Stimulated activated effector memory CD8-positive, alpha-beta T cell treated with anti-CD3 and anti-CD28 coated beads, Interleukin-12 subunit alpha, Interleukin-12 subunit beta, amount 100 ng/mL, for 72 hours (primary cell): ENCODE results near the gene SAMD4A.

Experiments used
- ATAC-seq: fragments of 150-1000 bp; cut with Tn5 transposase; 2 replicates; pipeline ENCODE4 v1.10.0; 2021
- DNase-seq, 2 donors: peaks; one replicate each; pipeline ENCODE4 v3.0.0; 2021 to 2022; ENCODE audit warnings: low spot score in 2 of 2
- H3K27ac Mint-ChIP-seq: one replicate; pipeline ENCODE4 v1.8.0; 2022; ENCODE audit warnings: mild to moderate bottlenecking, mixed read lengths
- H3K36me3 Mint-ChIP-seq: one replicate; pipeline ENCODE4 v1.8.0; 2022; ENCODE audit warnings: mild to moderate bottlenecking, mixed read lengths
- H3K4me1 Mint-ChIP-seq: one replicate; pipeline ENCODE4 v1.8.0; 2022; ENCODE audit warnings: mixed read lengths
- H3K4me3 Mint-ChIP-seq: one replicate; pipeline ENCODE4 v1.8.0; 2022; ENCODE audit warnings: mild to moderate bottlenecking, mixed read lengths
- H3K9me3 Mint-ChIP-seq: one replicate; pipeline ENCODE4 v1.8.0; 2022; ENCODE audit warnings: mixed read lengths

SAMD4A gene

DNA sequence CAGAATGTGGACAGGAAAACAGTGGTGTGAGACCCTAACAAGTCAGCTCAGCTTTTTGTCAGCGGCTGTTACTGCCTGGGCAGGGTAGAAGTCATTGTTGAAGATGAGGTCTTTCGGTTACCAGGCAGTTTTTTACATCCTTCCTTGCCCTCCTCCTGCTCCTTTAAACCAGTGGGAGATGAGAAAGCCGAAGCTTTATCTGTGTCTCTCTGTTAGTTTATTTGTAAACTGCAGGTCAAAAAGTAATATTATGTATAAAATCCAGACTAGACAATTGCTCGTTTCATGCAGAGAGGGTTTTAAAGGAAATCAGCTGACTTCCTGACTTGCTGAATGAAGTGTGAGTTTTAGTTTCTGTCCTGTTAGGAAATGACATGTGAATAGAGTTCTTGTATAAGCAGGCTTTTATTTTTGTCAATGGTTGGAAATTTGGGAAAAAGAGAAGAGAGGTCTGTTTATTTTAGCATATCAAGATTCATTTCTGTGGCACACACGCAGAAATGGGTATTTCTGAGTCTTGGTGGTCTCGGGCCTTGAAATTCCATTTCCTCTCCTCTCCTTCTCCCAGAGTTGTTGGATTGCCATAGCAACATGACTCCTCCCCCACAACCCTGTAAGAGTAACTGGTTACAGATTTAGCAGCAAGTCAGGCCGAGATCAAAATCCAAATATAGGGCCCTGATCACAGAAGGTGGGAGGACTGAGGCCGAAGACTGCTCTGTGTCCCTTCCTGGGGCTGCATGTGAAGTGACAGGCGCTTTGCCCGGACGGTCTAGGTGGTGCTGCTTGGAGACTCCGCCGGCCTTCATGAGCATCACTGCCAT is 60.8 kb downstream of the SAMD4A start:
- ATAC-seq = peak; percentile 78
- H3K4me3 Mint-ChIP-seq = peak overlapping the region; percentile 51
- no peaks in the 10 kb centered on the region for H3K36me3 Mint-ChIP-seq
- peaks cover 36% of the 10 kb centered on the region for H3K4me1 Mint-ChIP-seq
- H3K27ac Mint-ChIP-seq = peak overlapping the region; percentile 91
- DNase-seq = peak in 1 of 2 donors; percentile 52
- no peaks in the 10 kb centered on the region for H3K9me3 Mint-ChIP-seq

DNA sequence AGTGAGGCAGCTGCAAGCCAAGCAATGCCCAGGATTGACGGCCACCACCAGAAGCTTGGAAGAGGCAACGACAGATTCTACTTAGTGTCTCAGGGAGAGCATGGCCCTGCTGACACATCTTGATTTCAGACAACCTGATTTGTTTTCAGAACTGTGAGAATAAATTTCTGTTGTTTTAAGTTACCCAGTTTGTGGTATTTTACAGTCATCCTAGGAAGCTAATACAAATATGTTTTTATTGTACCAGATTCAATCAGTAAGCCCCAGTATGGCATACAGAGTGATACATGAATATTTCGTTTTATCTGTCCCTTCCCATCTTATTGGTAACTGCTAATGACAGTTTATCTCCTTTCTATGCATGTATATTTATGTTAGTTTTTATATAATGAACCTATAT is 62.3 kb downstream of the SAMD4A start:
- ATAC-seq = peak; percentile 63
- Mint-ChIP-seq H3K4me3 (no peak overlapping the region), H3K4me1 (peaks cover 30% of the 10 kb centered on the region)

DNA sequence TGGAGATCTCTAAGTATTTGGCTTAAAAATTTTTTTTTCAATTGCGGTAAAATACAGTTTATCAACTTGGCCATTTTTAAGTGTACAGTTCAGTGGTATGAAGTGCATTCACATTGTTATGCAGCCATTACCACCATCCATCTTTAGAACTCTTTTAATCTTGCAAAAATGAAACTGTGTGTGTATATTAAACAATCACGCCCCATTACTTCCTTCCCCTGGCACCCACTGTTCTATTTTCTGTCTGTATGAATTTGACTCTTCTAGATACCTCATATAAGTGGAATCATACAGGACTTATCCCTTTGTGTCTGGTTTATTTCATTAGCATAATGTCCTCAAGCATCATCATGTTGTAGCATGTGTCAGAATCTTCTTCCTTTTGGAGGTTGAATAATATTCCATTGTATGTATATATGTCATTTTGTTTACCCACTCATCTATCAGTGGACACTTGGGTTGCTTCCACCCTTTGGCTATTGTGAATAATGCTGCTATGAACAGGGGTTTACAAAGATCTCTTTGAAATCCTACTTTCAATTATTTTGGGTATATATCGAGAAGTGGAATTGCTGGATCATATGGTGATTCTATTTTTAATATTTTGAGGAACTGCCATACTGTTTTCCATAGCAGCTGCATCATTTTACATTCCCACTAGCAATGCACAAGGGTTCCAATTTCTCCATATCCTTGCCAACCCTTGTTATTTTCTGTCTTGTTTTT is 62.9 kb downstream of the SAMD4A start:
- Mint-ChIP-seq H3K4me3 (no peak overlapping the region), H3K36me3 (no peaks in the 10 kb centered on the region), H3K9me3 (no peaks in the 10 kb centered on the region), H3K4me1 (peaks cover 30% of the 10 kb centered on the region), H3K27ac (no peak overlapping the region)
- no peak for DNase-seq
- ATAC-seq = no peak

More for the DNA sequence above, 62.3 kb downstream of the SAMD4A start:
- no peak overlapping the region for H3K27ac Mint-ChIP-seq
- no peaks in the 10 kb centered on the region for H3K36me3 Mint-ChIP-seq
- no peaks in the 10 kb centered on the region for H3K9me3 Mint-ChIP-seq
- DNase-seq = no peak

DNA sequence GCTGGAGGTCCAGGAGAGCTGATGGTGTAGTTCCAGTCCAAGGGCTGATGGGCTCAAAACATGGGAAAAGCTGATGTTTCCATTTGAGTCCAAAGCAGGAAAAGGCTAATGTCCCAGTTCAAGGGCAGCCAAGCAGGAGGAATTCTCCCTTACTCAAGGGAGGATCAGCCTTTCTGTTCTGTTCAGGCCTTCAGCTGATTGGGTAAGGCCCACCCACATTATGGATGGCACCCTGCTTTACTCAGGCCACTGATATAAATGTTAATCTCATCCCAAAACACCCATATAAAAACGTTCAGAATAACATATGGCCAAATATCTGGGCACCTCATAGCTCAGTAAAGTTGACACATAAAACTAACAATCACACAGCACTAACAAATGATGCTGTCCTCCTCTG is 64.1 kb downstream of the SAMD4A start:
- no peak for ATAC-seq

DNA sequence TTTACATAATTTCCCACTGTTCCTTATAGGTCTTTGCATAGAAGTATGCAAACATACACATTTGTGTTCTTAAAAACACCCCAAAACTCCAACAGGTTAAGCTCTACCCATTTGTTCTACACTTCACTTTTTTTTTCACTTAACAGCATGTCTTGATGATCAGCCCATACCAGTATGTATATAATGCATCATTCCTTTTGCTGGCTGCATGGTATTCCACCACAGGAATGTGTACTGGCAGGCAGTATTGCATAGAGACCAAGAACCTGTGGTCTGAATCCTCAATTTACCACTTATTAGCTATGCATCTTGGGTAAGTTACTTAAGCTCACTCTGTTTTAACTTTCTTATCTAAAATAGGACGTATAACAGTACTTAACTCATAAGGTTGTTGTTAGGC is 65.5 kb downstream of the SAMD4A start:
- H3K4me1 Mint-ChIP-seq = peaks cover 23% of the 10 kb centered on the region
- DNase-seq = no peak
- H3K4me3 Mint-ChIP-seq = no peak overlapping the region
- no peaks in the 10 kb centered on the region for H3K36me3 Mint-ChIP-seq
- no peak overlapping the region for H3K27ac Mint-ChIP-seq
- no peak for ATAC-seq
- H3K9me3 Mint-ChIP-seq = no peaks in the 10 kb centered on the region

More for the DNA sequence above, 64.1 kb downstream of the SAMD4A start:
- no peak overlapping the region for H3K4me3 Mint-ChIP-seq
- no peak overlapping the region for H3K27ac Mint-ChIP-seq
- H3K9me3 Mint-ChIP-seq = no peaks in the 10 kb centered on the region
- peaks cover 30% of the 10 kb centered on the region for H3K4me1 Mint-ChIP-seq
- H3K36me3 Mint-ChIP-seq = no peaks in the 10 kb centered on the region
- no peak for DNase-seq

DNA sequence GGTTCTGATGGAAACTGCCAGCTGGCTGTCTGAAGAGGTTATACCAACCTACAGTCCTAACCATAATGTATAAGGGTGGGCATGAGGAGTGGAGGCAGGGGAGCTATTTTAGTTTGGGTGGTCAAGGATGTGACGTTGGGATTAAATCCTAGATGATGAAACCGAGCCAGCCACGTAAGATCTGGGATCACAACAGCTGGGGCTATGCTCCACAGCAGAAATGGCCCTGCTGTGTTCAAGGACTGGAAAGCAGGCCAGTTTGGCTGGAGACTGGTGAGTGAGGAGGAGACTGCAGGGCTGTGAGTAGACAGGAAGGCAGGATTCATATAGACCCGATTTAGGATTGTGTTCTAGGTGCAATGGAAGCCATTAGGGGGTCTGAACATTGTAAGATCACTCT is 66.1 kb downstream of the SAMD4A start:
- Mint-ChIP-seq H3K36me3 (no peaks in the 10 kb centered on the region), H3K4me1 (peaks cover 17% of the 10 kb centered on the region), H3K9me3 (no peaks in the 10 kb centered on the region), H3K27ac (no peak overlapping the region), H3K4me3 (no peak overlapping the region)
- ATAC-seq = no peak
- no peak for DNase-seq

DNA sequence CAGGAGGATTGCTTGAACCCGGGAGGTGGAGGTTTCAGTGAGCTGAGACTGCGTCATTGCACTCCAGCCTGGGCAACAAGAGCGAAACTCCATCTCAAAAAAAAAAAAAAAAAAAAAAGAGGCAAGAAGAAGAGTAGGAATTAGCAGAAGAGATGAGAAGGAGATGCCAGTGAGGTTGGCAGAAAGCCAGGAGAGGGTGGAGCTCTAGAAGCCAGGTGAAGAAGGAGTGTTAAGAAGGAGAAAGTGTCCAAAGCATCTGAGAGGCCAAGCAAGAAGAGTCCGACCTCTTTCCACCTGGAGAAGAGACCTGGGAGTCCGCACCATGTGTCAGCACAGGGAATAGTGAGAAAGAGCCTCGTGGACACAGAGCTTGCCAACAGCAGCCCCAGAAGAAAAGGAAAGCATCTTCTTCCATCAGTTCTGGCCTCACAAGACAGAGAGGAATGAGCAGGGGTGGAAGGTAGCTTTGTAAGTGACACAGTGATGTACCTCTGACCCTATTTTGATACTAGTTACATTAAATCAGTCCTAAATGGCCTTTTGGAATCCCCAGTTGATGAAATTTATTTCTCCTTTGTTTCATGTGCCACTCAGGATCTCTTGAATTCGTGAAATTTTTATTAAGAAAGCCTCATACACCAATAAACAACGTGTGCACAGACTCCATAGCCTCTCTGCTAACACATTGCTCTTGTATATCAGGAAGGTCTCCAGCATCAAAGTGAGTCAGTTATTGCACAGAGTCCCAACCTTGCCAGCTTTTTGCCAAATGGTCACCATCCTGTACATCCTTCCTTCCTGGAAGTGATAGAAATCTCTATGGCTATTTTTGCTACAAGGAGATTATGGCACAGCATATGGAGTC is 70.6 kb downstream of the SAMD4A start:
- Mint-ChIP-seq H3K36me3 (no peaks in the 10 kb centered on the region), H3K4me1 (no peaks in the 10 kb centered on the region), H3K4me3 (no peak overlapping the region), H3K9me3 (no peaks in the 10 kb centered on the region), H3K27ac (no peak overlapping the region)
- DNase-seq (peak in 1 of 2 donors; percentile 22), ATAC-seq (no peak)

DNA sequence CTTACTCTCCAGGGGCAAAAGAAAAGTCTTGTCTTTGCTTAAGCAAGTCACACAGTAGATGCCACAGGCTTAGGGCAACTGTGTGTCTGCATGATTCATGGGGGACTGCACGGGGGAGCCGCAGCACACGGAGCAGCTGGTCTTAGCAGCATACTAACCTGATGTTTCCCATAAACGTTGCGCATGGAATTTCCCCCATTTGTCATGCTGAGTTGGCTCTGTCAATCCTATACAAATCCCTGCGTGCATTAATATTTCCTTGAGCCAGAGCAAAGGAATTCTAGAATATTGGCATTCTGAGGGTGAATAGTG is 71.2 kb downstream of the SAMD4A start:
- H3K4me3 Mint-ChIP-seq = no peak overlapping the region
- H3K9me3 Mint-ChIP-seq = no peaks in the 10 kb centered on the region
- no peak for ATAC-seq
- no peaks in the 10 kb centered on the region for H3K4me1 Mint-ChIP-seq
- DNase-seq = peak in 1 of 2 donors; percentile 37
- H3K27ac Mint-ChIP-seq = no peak overlapping the region
- H3K36me3 Mint-ChIP-seq = no peaks in the 10 kb centered on the region

DNA sequence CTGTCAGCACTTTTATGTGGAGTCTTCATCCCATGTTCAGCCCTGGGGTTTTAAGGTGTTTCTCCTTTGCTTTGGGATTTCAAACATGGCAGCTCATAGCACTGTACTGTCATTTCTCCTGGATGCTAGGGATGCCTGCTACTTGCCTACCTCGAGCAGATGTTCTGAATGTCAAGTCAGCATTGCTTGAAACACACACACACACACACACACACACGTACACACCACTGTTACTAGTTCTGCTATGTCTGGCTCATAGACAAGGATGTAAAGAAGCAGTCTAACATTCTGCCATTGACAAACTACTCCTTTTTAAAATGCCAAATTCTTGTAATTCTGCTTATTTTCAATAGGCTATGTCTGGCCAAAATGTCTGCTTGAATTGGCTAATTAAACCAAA is 72.7 kb downstream of the SAMD4A start:
- no peaks in the 10 kb centered on the region for H3K4me1 Mint-ChIP-seq
- H3K9me3 Mint-ChIP-seq = no peaks in the 10 kb centered on the region
- H3K36me3 Mint-ChIP-seq = no peaks in the 10 kb centered on the region
- no peak for ATAC-seq
- DNase-seq = no peak
- no peak overlapping the region for H3K27ac Mint-ChIP-seq
- no peak overlapping the region for H3K4me3 Mint-ChIP-seq

DNA sequence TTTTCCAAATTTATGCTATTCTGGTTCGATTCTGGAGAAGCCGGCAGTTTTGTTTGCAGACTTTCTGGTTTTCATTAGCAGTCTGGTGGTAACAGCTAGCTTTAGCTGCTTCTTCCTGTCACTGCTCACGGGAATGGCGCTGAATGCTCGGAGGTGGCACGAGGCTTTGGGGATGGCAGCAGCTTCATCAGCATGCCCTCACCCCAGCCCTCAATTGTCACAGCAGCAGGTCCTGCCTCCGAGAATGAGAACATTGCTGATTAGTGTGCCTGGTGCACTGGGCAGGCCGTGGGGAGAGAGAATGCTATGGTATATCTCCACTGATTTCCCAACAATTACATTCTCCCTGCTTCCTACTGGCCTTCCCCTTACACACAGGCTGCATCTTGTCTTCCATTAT is 73.6 kb downstream of the SAMD4A start:
- ATAC-seq = no peak
- no peaks in the 10 kb centered on the region for H3K9me3 Mint-ChIP-seq
- no peaks in the 10 kb centered on the region for H3K4me1 Mint-ChIP-seq
- DNase-seq = no peak
- no peak overlapping the region for H3K4me3 Mint-ChIP-seq
- no peaks in the 10 kb centered on the region for H3K36me3 Mint-ChIP-seq
- H3K27ac Mint-ChIP-seq = no peak overlapping the region

DNA sequence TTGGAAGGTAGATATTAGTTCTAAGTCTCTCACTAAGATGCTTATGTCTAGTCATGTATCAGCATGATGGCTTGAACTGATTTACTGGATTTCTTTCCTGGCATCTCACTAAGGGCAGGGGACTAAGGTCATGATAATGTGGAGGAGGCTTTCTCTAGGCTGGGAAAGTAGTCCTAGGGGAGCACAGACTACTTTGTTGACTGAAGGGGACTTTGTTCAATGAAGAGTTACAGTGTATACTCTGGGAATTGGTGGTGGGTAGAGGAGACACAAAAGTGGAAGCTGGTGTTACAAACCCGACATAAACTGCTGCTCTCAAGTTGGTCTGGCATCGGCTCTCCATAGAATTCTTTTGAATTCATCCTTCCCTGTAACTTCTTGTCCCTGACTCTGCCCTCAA is 75.2 kb downstream of the SAMD4A start:
- ATAC-seq = no peak
- Mint-ChIP-seq H3K9me3 (no peaks in the 10 kb centered on the region), H3K27ac (no peak overlapping the region), H3K4me3 (no peak overlapping the region), H3K36me3 (no peaks in the 10 kb centered on the region), H3K4me1 (no peaks in the 10 kb centered on the region)
- DNase-seq = no peak

DNA sequence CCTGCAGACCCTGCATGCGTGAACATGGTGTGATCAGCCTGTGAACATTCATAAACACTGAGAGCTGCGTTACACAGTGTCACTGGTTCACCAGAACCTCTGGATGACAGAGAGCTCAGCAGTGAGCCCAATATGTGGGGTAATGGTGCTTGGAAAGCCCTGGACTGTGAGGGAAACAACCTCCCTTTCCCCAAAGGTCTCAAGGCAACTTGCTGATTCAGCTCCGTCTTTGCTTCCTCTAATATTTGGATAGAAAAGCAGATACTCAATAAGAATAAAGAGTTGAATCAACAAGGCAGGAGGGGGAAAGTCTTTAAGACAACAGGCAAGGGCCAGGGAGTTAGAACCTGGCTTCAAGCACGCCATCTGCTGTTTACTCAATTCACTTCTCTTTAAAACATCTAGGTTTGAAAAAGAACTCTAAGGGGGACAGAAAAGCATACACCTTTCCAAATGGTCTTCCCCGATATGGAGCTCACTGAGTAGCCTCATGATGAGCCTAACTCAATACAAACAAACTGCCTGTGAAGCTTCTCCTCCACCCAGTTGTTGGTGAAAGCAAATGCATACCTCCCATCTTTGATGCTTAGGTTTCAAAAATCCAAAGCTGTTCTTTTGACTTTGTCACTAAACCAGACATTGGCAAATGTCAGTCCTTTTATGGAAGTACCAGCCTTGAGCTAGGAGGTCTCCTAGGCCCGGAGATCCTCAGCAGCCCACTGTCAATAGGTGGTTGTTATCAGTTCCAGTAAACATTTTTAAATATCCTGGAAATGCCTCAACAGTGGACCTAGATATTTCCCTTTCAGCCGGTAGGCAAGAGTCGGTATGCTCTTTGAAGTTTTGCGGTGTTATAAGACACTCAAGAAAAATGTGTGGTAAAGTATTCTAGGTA is 76.1 kb downstream of the SAMD4A start:
- no peak overlapping the region for H3K4me3 Mint-ChIP-seq
- no peaks in the 10 kb centered on the region for H3K9me3 Mint-ChIP-seq
- H3K4me1 Mint-ChIP-seq = no peaks in the 10 kb centered on the region
- DNase-seq (no peak), ATAC-seq (no peak)
- no peaks in the 10 kb centered on the region for H3K36me3 Mint-ChIP-seq
- H3K27ac Mint-ChIP-seq = no peak overlapping the region

DNA sequence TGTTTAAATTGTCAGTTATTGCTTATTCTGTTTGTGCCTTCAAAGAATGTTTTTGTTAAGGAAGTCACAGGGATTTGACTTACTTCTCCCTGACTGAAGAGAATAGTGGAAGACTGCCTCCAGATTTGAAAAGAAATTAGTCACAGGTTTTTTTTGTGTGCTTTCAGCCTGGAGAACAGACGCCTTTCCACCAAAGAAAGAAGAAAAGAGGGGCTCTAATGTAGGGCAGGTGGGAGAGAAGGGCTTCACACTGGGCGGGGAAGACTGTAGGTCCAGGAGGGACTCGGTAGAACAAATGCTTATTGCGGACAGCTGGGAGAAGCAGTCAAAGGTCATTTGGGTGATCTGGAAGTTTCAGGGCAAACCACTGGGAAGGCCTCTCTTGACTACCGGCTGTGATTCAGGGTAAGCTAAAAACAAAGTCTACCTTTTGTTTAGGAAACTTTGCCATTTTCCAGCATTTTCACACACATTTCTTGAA is 76.8 kb downstream of the SAMD4A start:
- ATAC-seq (no peak), DNase-seq (no peak)
- H3K4me3 Mint-ChIP-seq = no peak overlapping the region
- H3K4me1 Mint-ChIP-seq = no peaks in the 10 kb centered on the region
- H3K36me3 Mint-ChIP-seq = no peaks in the 10 kb centered on the region
- no peak overlapping the region for H3K27ac Mint-ChIP-seq
- H3K9me3 Mint-ChIP-seq = no peaks in the 10 kb centered on the region

DNA sequence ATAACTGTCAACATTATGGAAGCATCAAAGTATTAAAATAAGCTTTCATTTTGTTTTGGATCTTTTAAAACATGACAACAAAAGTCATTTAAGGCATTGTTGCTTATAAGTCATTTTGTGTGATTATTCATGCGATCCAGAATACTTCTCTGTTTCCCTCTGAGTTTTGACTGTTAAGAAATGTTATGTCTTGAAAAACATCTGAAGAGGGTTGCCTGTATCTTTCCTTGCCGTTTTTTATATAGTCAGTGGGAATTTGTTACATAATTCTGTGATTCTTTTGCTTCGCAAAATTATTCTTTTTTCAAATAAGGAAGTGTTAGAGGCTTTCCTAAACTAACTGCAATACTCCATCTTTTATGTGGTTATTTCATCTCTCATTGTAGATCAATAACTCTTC is 78.7 kb downstream of the SAMD4A start:
- no peaks in the 10 kb centered on the region for H3K9me3 Mint-ChIP-seq
- H3K4me1 Mint-ChIP-seq = no peaks in the 10 kb centered on the region
- H3K4me3 Mint-ChIP-seq = no peak overlapping the region
- DNase-seq (no peak), ATAC-seq (no peak)
- no peak overlapping the region for H3K27ac Mint-ChIP-seq
- H3K36me3 Mint-ChIP-seq = no peaks in the 10 kb centered on the region

DNA sequence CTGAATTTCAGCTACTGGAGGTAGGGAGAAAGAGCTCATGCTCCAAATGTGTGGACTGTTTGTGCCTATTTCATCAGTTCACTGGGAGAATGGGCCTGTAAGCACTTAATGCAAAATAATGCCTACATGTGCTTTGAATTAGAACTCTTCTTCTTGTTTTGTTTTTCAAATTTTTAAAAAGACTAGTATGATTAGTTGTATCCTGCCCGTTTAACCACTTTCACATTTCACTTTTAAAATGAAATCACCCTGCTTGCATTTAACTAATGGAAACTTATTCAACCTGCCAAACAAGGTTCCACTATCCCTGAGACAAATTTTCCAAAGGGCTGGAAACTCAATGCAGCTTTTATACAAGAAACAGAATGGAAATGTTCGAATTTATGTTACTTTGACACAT is 79.7 kb downstream of the SAMD4A start:
- no peak for ATAC-seq
- no peak overlapping the region for H3K4me3 Mint-ChIP-seq
- no peak for DNase-seq
- no peak overlapping the region for H3K27ac Mint-ChIP-seq
- no peaks in the 10 kb centered on the region for H3K36me3 Mint-ChIP-seq
- no peaks in the 10 kb centered on the region for H3K4me1 Mint-ChIP-seq
- H3K9me3 Mint-ChIP-seq = no peaks in the 10 kb centered on the region
